Activated CD4-positive, alpha-beta T cell treated with anti-CD3 and anti-CD28 coated beads for 24 hours (primary cell): Measurements from ENCODE around the gene BRF1.
A peak's percentile ranks its signal among the peaks of the same experiment; 100 is the strongest.

Source experiments
- DNase-seq, 2 donors: peaks; one replicate each; pipeline ENCODE4 v3.0.0-alpha.2; 2020; ENCODE audit warnings: low read depth in 2 of 2

The BRF1 gene

GRCh38 chr14:105267820-105268548 lies 32.8 kb downstream of the BRF1 start:
- no peak for DNase-seq

GRCh38 chr14:105261781-105262180 lies 39.0 kb downstream of the BRF1 start:
- no peak for DNase-seq

GRCh38 chr14:105260959-105261358 lies 39.8 kb downstream of the BRF1 start:
- no peak for DNase-seq

- no peak for DNase-seq
These were observed 42.0 kb downstream of the BRF1 start for GRCh38 chr14:105258846-105259245.

- DNase-seq, result no peak
These were observed 43.3 kb downstream of the BRF1 start for GRCh38 chr14:105257464-105257863.

GRCh38 chr14:105256292-105256960 lies 44.4 kb downstream of the BRF1 start:
- DNase-seq, result no peak

- DNase-seq, result no peak
These were observed 45.7 kb downstream of the BRF1 start for GRCh38 chr14:105255021-105255507.

GRCh38 chr14:105253329-105253682 lies 47.5 kb downstream of the BRF1 start:
- DNase-seq, result no peak

- DNase-seq, result no peak
These were observed 48.1 kb downstream of the BRF1 start for GRCh38 chr14:105252552-105253328.

GRCh38 chr14:105251920-105252319 lies 48.9 kb downstream of the BRF1 start:
- no peak for DNase-seq

GRCh38 chr14:105250986-105251385 lies 49.8 kb downstream of the BRF1 start:
- no peak for DNase-seq

GRCh38 chr14:105250008-105250366 lies 50.8 kb downstream of the BRF1 start:
- DNase-seq, result no peak

GRCh38 chr14:105249182-105250007 lies 51.4 kb downstream of the BRF1 start:
- DNase-seq, result no peak

- DNase-seq, result peak; percentile 78 to 81
These were observed 52.2 kb downstream of the BRF1 start, which contains the start of gene BTBD6 for GRCh38 chr14:105248368-105249181. Gene BTBD6, plus strand, starts transcription at chr14:105248533. Its CDS starts 179 bp downstream, at chr14:105248712.

GRCh38 chr14:105247715-105248367 lies 53.0 kb downstream of the BRF1 start:
- DNase-seq, result no peak

- DNase-seq, result no peak
These were observed 53.8 kb downstream of the BRF1 start for GRCh38 chr14:105247026-105247425.

- no peak for DNase-seq
These were observed 56.5 kb downstream of the BRF1 start for GRCh38 chr14:105244334-105244733.

- DNase-seq, result no peak
These were observed 59.2 kb downstream of the BRF1 start for GRCh38 chr14:105241641-105242040.

- DNase-seq, result no peak
These were observed 59.8 kb downstream of the BRF1 start for GRCh38 chr14:105240811-105241576.
